Activated CD8-positive, alpha-beta memory T cell treated with anti-CD3 and anti-CD28 coated beads for 48 hours (primary cell): ENCODE measurements around the gene TBX5.

Experiments
- DNase-seq, 3 experiments: peaks; one replicate each; pipeline ENCODE4 v3.0.0-alpha.2; 2020; ENCODE audit warnings: low read depth in 2 of 3, low spot score in 2 of 3

The TBX5 gene

GRCh38 chr12:114320968-114321367 is 85.0 kb downstream of the TBX5 start:
- no peak for DNase-seq

- DNase-seq = no peak
Measured at GRCh38 chr12:114320101-114320500, 85.8 kb downstream of the TBX5 start.

GRCh38 chr12:114319422-114319821 is 86.5 kb downstream of the TBX5 start:
- DNase-seq = no peak

- DNase-seq = no peak
Measured at GRCh38 chr12:114318984-114319383, 87.0 kb downstream of the TBX5 start.

GRCh38 chr12:114316076-114316475 is 89.9 kb downstream of the TBX5 start:
- DNase-seq = no peak

- DNase-seq = no peak
Measured at GRCh38 chr12:114314974-114315720, 90.8 kb downstream of the TBX5 start.

GRCh38 chr12:114314403-114314802 is 91.5 kb downstream of the TBX5 start:
- DNase-seq = no peak

GRCh38 chr12:114313910-114314309 is 92.0 kb downstream of the TBX5 start:
- no peak for DNase-seq

- no peak for DNase-seq
Measured at GRCh38 chr12:114311974-114312373, 94.0 kb downstream of the TBX5 start.

GRCh38 chr12:114306646-114307045 is 99.3 kb downstream of the TBX5 start:
- no peak for DNase-seq

GRCh38 chr12:114305446-114305845 is 100.5 kb downstream of the TBX5 start:
- DNase-seq = no peak
